ENCODE results near the gene SRRM3.

DNA sequence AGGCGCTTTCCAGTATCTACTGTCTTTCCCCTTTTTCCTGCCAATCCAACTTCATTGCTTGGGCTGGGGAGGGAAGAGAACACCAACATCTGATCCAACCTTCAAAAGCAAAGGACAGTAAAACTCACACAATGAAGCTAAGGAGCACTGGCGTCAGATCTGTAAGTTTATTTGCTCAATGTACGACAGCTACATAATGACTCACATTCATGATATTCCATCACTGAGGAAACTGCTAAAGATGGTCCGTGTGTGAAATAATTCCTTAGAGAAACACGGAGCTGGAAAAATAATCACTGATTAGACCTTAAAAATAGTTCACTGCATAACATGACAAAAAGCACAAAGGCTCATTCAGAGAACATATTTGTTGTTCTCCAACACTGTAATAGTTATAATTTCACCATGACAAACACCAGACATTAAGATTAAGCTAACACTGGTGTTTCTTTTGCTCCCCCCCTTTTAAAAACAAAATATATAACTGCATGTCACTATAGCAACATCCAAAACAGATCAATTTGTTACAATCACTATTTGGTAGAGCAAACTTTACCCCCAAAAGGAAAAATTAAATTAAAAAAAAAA, 125.0 kb downstream of the SRRM3 start:
- TF ChIP-seq, protein P1, sequence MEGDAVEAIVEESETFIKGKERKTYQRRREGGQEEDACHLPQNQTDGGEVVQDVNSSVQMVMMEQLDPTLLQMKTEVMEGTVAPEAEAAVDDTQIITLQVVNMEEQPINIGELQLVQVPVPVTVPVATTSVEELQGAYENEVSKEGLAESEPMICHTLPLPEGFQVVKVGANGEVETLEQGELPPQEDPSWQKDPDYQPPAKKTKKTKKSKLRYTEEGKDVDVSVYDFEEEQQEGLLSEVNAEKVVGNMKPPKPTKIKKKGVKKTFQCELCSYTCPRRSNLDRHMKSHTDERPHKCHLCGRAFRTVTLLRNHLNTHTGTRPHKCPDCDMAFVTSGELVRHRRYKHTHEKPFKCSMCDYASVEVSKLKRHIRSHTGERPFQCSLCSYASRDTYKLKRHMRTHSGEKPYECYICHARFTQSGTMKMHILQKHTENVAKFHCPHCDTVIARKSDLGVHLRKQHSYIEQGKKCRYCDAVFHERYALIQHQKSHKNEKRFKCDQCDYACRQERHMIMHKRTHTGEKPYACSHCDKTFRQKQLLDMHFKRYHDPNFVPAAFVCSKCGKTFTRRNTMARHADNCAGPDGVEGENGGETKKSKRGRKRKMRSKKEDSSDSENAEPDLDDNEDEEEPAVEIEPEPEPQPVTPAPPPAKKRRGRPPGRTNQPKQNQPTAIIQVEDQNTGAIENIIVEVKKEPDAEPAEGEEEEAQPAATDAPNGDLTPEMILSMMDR (IDR thresholded peaks at IDR 0.05; ENCODE audit: low read depth, low read length), result no peak
- TF ChIP-seq EZH2phosphoT487 (IDR thresholded peaks at IDR 0.05; ENCODE audit: low read depth), result no peak
